K562 (cell line): Measurements from ENCODE around the gene TREH. TPM values are rescaled to one million over a fixed set of nuclear protein-coding genes. Genes with fewer than 3 reads are reported as not detected.

Experiments
- ARHGAP35 ChIP-seq: fragments of 450-650 bp; IDR thresholded peaks from 2 replicates; pipeline ENCODE4 v1.6.1; 2018; ENCODE audit not compliant: partially characterized antibody
- DDX20 ChIP-seq: fragments of 450-650 bp; IDR thresholded peaks from 2 replicates; pipeline ENCODE4 v1.6.1; 2016; ENCODE audit warnings: missing genetic modification characterization, low read depth, mild to moderate bottlenecking, missing compliant biosample characterization, moderate library complexity
- ESRRB ChIP-seq: fragments of 250-450 bp; sonication (Bioruptor Pico); IDR thresholded peaks from 2 replicates; pipeline ENCODE4 v1.5.0; 2020; ENCODE audit warnings: mild to moderate bottlenecking, moderate library complexity, borderline replicate concordance
- EZH2 ChIP-seq: IDR thresholded peaks from 2 replicates; pipeline ENCODE4 v1.6.1; 2012; ENCODE audit warnings: low read depth, mild to moderate bottlenecking, inconsistent platforms, low read length, borderline replicate concordance
- FOXA1 ChIP-seq: fragments of 450-650 bp; IDR thresholded peaks from 2 replicates; pipeline ENCODE4 v1.6.1; 2016; ENCODE audit warnings: mild to moderate bottlenecking, borderline replicate concordance
- HDAC8 ChIP-seq: fragments of 450-650 bp; IDR thresholded peaks from 2 replicates; pipeline ENCODE4 v1.6.1; 2016; ENCODE audit warnings: mild to moderate bottlenecking, missing genetic modification characterization, moderate library complexity, missing compliant biosample characterization
- MXI1 ChIP-seq: IDR thresholded peaks from 2 replicates; pipeline ENCODE4 v1.6.1; 2011; ENCODE audit warnings: low read depth, mild to moderate bottlenecking, improper control_type of control experiment, low read length
- NR4A1 ChIP-seq, 2 experiments: fragments of 250-450 bp in 1 of 2; fragments of 450-650 bp in 1 of 2; sonication (Bioruptor Pico) in 1 of 2; IDR thresholded peaks; 2 replicates each; pipeline versions ENCODE4 v1.4.0 to v1.6.1; 2016 to 2020; ENCODE audit warnings: mild to moderate bottlenecking in 2 of 2, missing compliant biosample characterization in 1 of 2, missing genetic modification characterization in 1 of 2, moderate library complexity in 1 of 2
- SLC30A9 ChIP-seq: fragments of 250-450 bp; sonication (Bioruptor Pico); IDR thresholded peaks from 2 replicates; pipeline ENCODE4 v1.8.0; 2022; ENCODE audit warnings: mild to moderate bottlenecking, moderate library complexity
- TSC22D4 ChIP-seq: fragments of 450-650 bp; IDR thresholded peaks from 2 replicates; pipeline ENCODE4 v1.6.1; 2016; ENCODE audit warnings: missing genetic modification characterization, missing biosample characterization, control low read depth
- ZBTB11 ChIP-seq, 3 experiments: fragments of 200-800 bp in 1 of 3; fragments of 250-450 bp in 1 of 3; fragments of 450-650 bp in 1 of 3; sonication (Bioruptor Pico) in 1 of 3; sonication (Bioruptor generic) in 1 of 3; formaldehyde crosslinking in 1 of 3; IDR thresholded peaks; 2 replicates each; pipeline versions ENCODE4 v1.6.1 to v1.8.0; 2016 to 2022; ENCODE audit warnings: mild to moderate bottlenecking in 2 of 3, missing genetic modification characterization in 2 of 3, missing compliant biosample characterization in 1 of 3, moderate library complexity in 1 of 3
- ZBTB9 ChIP-seq: fragments of 450-650 bp; formaldehyde crosslinking; IDR thresholded peaks from 2 replicates; pipeline ENCODE4 v1.4.0; 2020; ENCODE audit warnings: mild to moderate bottlenecking, moderate library complexity
- ZC3H11A ChIP-seq: IDR thresholded peaks from 2 replicates; pipeline ENCODE4 v1.6.1; 2012; ENCODE audit warnings: low read depth, low read length, improper control_type of control experiment
- ZFP36 ChIP-seq: fragments of 150-350 bp; IDR thresholded peaks from 2 replicates; pipeline ENCODE4 v1.6.1; 2018; ENCODE audit warnings: low read length, low read depth; ENCODE audit not compliant: partially characterized antibody
- ZNF282 ChIP-seq: sonication (generic); formaldehyde crosslinking; IDR thresholded peaks from 2 replicates; pipeline ENCODE4 v1.8.1; 2023; ENCODE audit warnings: missing genetic modification reagents
- polyA plus RNA-seq, 8 experiments: library from polyadenylated mRNA; depleted of rRNA in 4 of 8; stranded (reverse) in 5 of 8; unstranded in 3 of 8; fragments of >200 nt; fragmentation: Nextera tagmentation in 2 of 8; fragmentation: Illumina TruSeq in 1 of 8; extraction: Ambion mirVana in 2 of 8; extraction: Trizol in 1 of 8; gene quantifications; 2 replicates each; pipeline versions ENCODE4 v1.2.1 to v1.2.3, GENCODE V29; 2011 to 2014; ENCODE audit warnings: inconsistent platforms in 1 of 8, missing spikeins in 1 of 8
- total RNA-seq, 7 experiments: library from RNA; depleted of rRNA in 6 of 7; stranded (reverse); fragments of >200 nt in 6 of 7; fragmentation: Illumina TruSeq in 2 of 7; extraction: Trizol in 2 of 7; gene quantifications; 2 replicates each; pipeline versions ENCODE4 v1.2.1 to v1.2.3, GENCODE V29; 2011 to 2021; ENCODE audit warnings: low replicate concordance in 1 of 7

TREH gene
- total and polyA plus RNA-seq, 9 of the 15 experiments (the other 6 are each of a cell fraction or from before 2014, with no cell fraction given): 0.09 to 0.20 (median 0.11) TPM; not detected in 6

GRCh38 chr11:118621071-118621783 is 58.2 kb downstream of the TREH start (continued):
- TF ChIP-seq HDAC8 (tag) (no peak), EZH2 (no peak), ZBTB11 (CRISPR knock-in tag; IDR thresholded peaks at IDR 0.05) (peak in 1 of 3 experiments; percentile 55; a peak in 1 of 6 replicates), SLC30A9 (CRISPR knock-in tag) (no peak), ZBTB9 (CRISPR knock-in tag) (no peak), MXI1 (no peak), NR4A1 (CRISPR knock-in tag; IDR thresholded peaks at IDR 0.05) (no peak), NR4A1 (tag; IDR thresholded peaks at IDR 0.05) (no peak), DDX20 (tag) (no peak), TSC22D4 (tag) (no peak), FOXA1 (no peak), ESRRB (CRISPR knock-in tag) (no peak), ZFP36 (no peak), ARHGAP35 (no peak), ZNF282 (CRISPR knock-in tag) (no peak), ZC3H11A (no peak)
